ENCODE measurements around the gene ATP8B3. TPM values are rescaled to one million over a fixed set of nuclear protein-coding genes. Genes with fewer than 3 reads are reported as not detected.

ATP8B3 gene
- total and polyA plus RNA-seq, 2 experiments from 2014 or later, result 2.1 to 6.0 TPM

GRCh38 chr19:1837222-1837565, 25.1 kb upstream of the ATP8B3 start:
- no peak overlapping the region for H3K27ac Mint-ChIP-seq
- Histone ChIP-seq H3K4me3 (no peak overlapping the region), H3F3A (replicated peaks; ENCODE audit: low read depth) (peaks cover 5% of the 10 kb centered on the region), H3K36me3 (ENCODE audit: insufficient read depth) (no peaks in the 10 kb centered on the region), H4K20me1 (replicated peaks; ENCODE audit: insufficient read depth) (peaks cover 12% of the 10 kb centered on the region), H3K9me2 (ENCODE audit: insufficient read depth) (no peaks in the 10 kb centered on the region), H3K79me2 (replicated peaks; ENCODE audit: insufficient read depth) (peaks cover 81% of the 10 kb centered on the region), H3K27me3 (ENCODE audit: insufficient read depth) (no peaks in the 10 kb centered on the region), H2AFZ (no peak overlapping the region), H3K4me2 (no peak overlapping the region), H3K4me1 (ENCODE audit: insufficient read depth) (no peaks in the 10 kb centered on the region; the same call in 1 of the 2 replicates), H3K27ac (ENCODE audit: low read depth) (no peak overlapping the region)
- DNase-seq (ENCODE audit: low spot score) (no peak), ATAC-seq (no peak)
- H3K9me3 Mint-ChIP-seq, result no peaks in the 10 kb centered on the region
- no peak overlapping the region for H3K4me3 Mint-ChIP-seq
- TF ChIP-seq NANOG (IDR thresholded peaks at IDR 0.05; ENCODE audit: borderline replicate concordance), result no peak
- no peak for TF ChIP-seq ZNF114 (CRISPR knock-in tag; IDR thresholded peaks at IDR 0.05)
- no peak for TF ChIP-seq EZH2 (IDR thresholded peaks at IDR 0.05; ENCODE audit: low read depth, unreplicated experiment)
- no peak for TF ChIP-seq CTCF (conservative IDR thresholded peaks at IDR 0.05; ENCODE audit: low read depth in 2 of 2)
- no peak for TF ChIP-seq CREB1 (CRISPR knock-in tag; IDR thresholded peaks at IDR 0.05; ENCODE audit: low read depth)
- no peak for TF ChIP-seq ZNF331 (CRISPR knock-in tag; IDR thresholded peaks at IDR 0.05; ENCODE audit: low read depth)
- TF ChIP-seq ZNF462 (CRISPR knock-in tag; IDR thresholded peaks at IDR 0.05), result no peak
- no peak for TF ChIP-seq ETS1 (IDR thresholded peaks at IDR 0.05)
- no peak for TF ChIP-seq STAT1 (IDR thresholded peaks at IDR 0.05; ENCODE audit: unreplicated experiment)
- TF ChIP-seq JUNB (IDR thresholded peaks at IDR 0.05; ENCODE audit: unreplicated experiment), result no peak
- no peak for TF ChIP-seq POLR2AphosphoS5 (IDR thresholded peaks at IDR 0.05; ENCODE audit: low read depth)
- TF ChIP-seq REST (IDR thresholded peaks at IDR 0.05; ENCODE audit: unreplicated experiment), result no peak
- peaks cover 11% of the 10 kb centered on the region for H3K27me3 Mint-ChIP-seq (ENCODE audit: insufficient read depth, low read depth, poor library complexity)
- H3K36me3 Mint-ChIP-seq (ENCODE audit: low read depth), result no peaks in the 10 kb centered on the region; the same call in 2 of the 3 replicates
- H3K4me1 Mint-ChIP-seq, result peaks cover 6% of the 10 kb centered on the region

Data from GM23338 (cell line).